Activated T-cell treated with anti-CD3 and anti-CD28 coated beads, Interleukin-2, amount 50 U/mL, for 24 hours (primary cell): Measurements from ENCODE around the gene DENND1A.
A peak's percentile ranks its signal among the peaks of the same experiment; 100 is the strongest.

Experiments used
- DNase-seq: peaks from one replicate; pipeline ENCODE4 v3.0.0-alpha.2; 2020
- H3K27ac Mint-ChIP-seq: 2 replicates; pipeline ENCODE4 v1.8.0; 2020; ENCODE audit warnings: mild to moderate bottlenecking, mixed read lengths
- H3K27me3 Mint-ChIP-seq: 2 replicates; pipeline ENCODE4 v1.8.0; 2020; ENCODE audit warnings: mixed read lengths
- H3K36me3 Mint-ChIP-seq: 2 replicates; pipeline ENCODE4 v1.8.0; 2020; ENCODE audit warnings: low read depth, mixed read lengths
- H3K4me1 Mint-ChIP-seq: 2 replicates; pipeline ENCODE4 v1.8.0; 2020; ENCODE audit warnings: low read depth, mixed read lengths
- H3K4me3 Mint-ChIP-seq: 2 replicates; pipeline ENCODE4 v1.8.0; 2020; ENCODE audit warnings: mild to moderate bottlenecking, moderate library complexity, mixed read lengths
- H3K9me3 Mint-ChIP-seq: 2 replicates; pipeline ENCODE4 v1.8.0; 2020; ENCODE audit warnings: mixed read lengths

The DENND1A gene

GRCh38 chr9:123814496-123814895 is 115.4 kb downstream of the DENND1A start:
- no peaks in the 10 kb centered on the region for H3K9me3 Mint-ChIP-seq

GRCh38 chr9:123812984-123813383 is 116.9 kb downstream of the DENND1A start:
- H3K4me1 Mint-ChIP-seq, result peaks cover 3% of the 10 kb centered on the region
- no peak overlapping the region for H3K4me3 Mint-ChIP-seq
- no peak overlapping the region for H3K27ac Mint-ChIP-seq
- H3K36me3 Mint-ChIP-seq, result no peaks in the 10 kb centered on the region
- H3K9me3 Mint-ChIP-seq, result no peaks in the 10 kb centered on the region
- no peaks in the 10 kb centered on the region for H3K27me3 Mint-ChIP-seq
- DNase-seq, result no peak

More at GRCh38 chr9:123814496-123814895, 115.4 kb downstream of the DENND1A start:
- DNase-seq, result no peak
- H3K27ac Mint-ChIP-seq, result no peak overlapping the region
- peaks cover 3% of the 10 kb centered on the region for H3K4me1 Mint-ChIP-seq
- peaks cover 4% of the 10 kb centered on the region for H3K36me3 Mint-ChIP-seq
- no peak overlapping the region for H3K4me3 Mint-ChIP-seq
- no peaks in the 10 kb centered on the region for H3K27me3 Mint-ChIP-seq

- H3K9me3 Mint-ChIP-seq, result no peaks in the 10 kb centered on the region
- DNase-seq, result no peak
- H3K4me1 Mint-ChIP-seq, result no peaks in the 10 kb centered on the region
- no peaks in the 10 kb centered on the region for H3K27me3 Mint-ChIP-seq
- no peak overlapping the region for H3K27ac Mint-ChIP-seq
- no peaks in the 10 kb centered on the region for H3K36me3 Mint-ChIP-seq
- H3K4me3 Mint-ChIP-seq, result no peak overlapping the region
Observed at GRCh38 chr9:123807251-123807650, 122.7 kb downstream of the DENND1A start.

GRCh38 chr9:123806829-123807228 is 123.1 kb downstream of the DENND1A start:
- no peak overlapping the region for H3K4me3 Mint-ChIP-seq
- DNase-seq, result no peak
- H3K9me3 Mint-ChIP-seq, result no peaks in the 10 kb centered on the region
- no peaks in the 10 kb centered on the region for H3K4me1 Mint-ChIP-seq
- H3K36me3 Mint-ChIP-seq, result no peaks in the 10 kb centered on the region
- no peak overlapping the region for H3K27ac Mint-ChIP-seq
- no peaks in the 10 kb centered on the region for H3K27me3 Mint-ChIP-seq

- H3K4me1 Mint-ChIP-seq, result peaks cover 16% of the 10 kb centered on the region
- no peaks in the 10 kb centered on the region for H3K9me3 Mint-ChIP-seq
- no peaks in the 10 kb centered on the region for H3K36me3 Mint-ChIP-seq
- no peak for DNase-seq
- H3K27ac Mint-ChIP-seq, result no peak overlapping the region
- no peak overlapping the region for H3K4me3 Mint-ChIP-seq
- H3K27me3 Mint-ChIP-seq, result no peaks in the 10 kb centered on the region
Observed at GRCh38 chr9:123798195-123798594, 131.7 kb downstream of the DENND1A start.

GRCh38 chr9:123796618-123797484 is 133.1 kb downstream of the DENND1A start:
- peaks cover 16% of the 10 kb centered on the region for H3K4me1 Mint-ChIP-seq
- H3K27ac Mint-ChIP-seq, result no peak overlapping the region
- DNase-seq, result no peak
- no peaks in the 10 kb centered on the region for H3K9me3 Mint-ChIP-seq
- H3K4me3 Mint-ChIP-seq, result peak overlapping the region; percentile 4
- H3K27me3 Mint-ChIP-seq, result no peaks in the 10 kb centered on the region
- H3K36me3 Mint-ChIP-seq, result peaks cover 7% of the 10 kb centered on the region

GRCh38 chr9:123796094-123796493 is 133.8 kb downstream of the DENND1A start:
- Mint-ChIP-seq H3K4me3 (no peak overlapping the region), H3K27me3 (no peaks in the 10 kb centered on the region), H3K27ac (no peak overlapping the region), H3K4me1 (peaks cover 16% of the 10 kb centered on the region), H3K9me3 (no peaks in the 10 kb centered on the region), H3K36me3 (peaks cover 7% of the 10 kb centered on the region)
- DNase-seq, result no peak

GRCh38 chr9:123795336-123795735 is 134.6 kb downstream of the DENND1A start:
- H3K4me1 Mint-ChIP-seq, result peaks cover 16% of the 10 kb centered on the region
- no peaks in the 10 kb centered on the region for H3K27me3 Mint-ChIP-seq
- H3K9me3 Mint-ChIP-seq, result no peaks in the 10 kb centered on the region
- DNase-seq, result no peak
- H3K36me3 Mint-ChIP-seq, result peaks cover 7% of the 10 kb centered on the region
- no peak overlapping the region for H3K4me3 Mint-ChIP-seq
- no peak overlapping the region for H3K27ac Mint-ChIP-seq

- H3K9me3 Mint-ChIP-seq, result no peaks in the 10 kb centered on the region
- peaks cover 12% of the 10 kb centered on the region for H3K4me1 Mint-ChIP-seq
- DNase-seq, result no peak
- peaks cover 9% of the 10 kb centered on the region for H3K36me3 Mint-ChIP-seq
- H3K27me3 Mint-ChIP-seq, result no peaks in the 10 kb centered on the region
- no peak overlapping the region for H3K27ac Mint-ChIP-seq
- H3K4me3 Mint-ChIP-seq, result no peak overlapping the region
Observed at GRCh38 chr9:123792501-123792900, 137.4 kb downstream of the DENND1A start.

GRCh38 chr9:123789554-123790292 is 140.2 kb downstream of the DENND1A start:
- Mint-ChIP-seq H3K4me3 (no peak overlapping the region), H3K27me3 (no peaks in the 10 kb centered on the region), H3K36me3 (peaks cover 9% of the 10 kb centered on the region), H3K27ac (no peak overlapping the region), H3K9me3 (no peaks in the 10 kb centered on the region), H3K4me1 (no peaks in the 10 kb centered on the region)
- DNase-seq, result no peak

- Mint-ChIP-seq H3K36me3 (peaks cover 8% of the 10 kb centered on the region), H3K4me1 (no peaks in the 10 kb centered on the region), H3K9me3 (no peaks in the 10 kb centered on the region), H3K4me3 (no peak overlapping the region), H3K27me3 (no peaks in the 10 kb centered on the region), H3K27ac (no peak overlapping the region)
- no peak for DNase-seq
Observed at GRCh38 chr9:123787416-123787815, 142.5 kb downstream of the DENND1A start.

- Mint-ChIP-seq H3K4me3 (no peak overlapping the region), H3K27me3 (no peaks in the 10 kb centered on the region), H3K36me3 (peaks cover 3% of the 10 kb centered on the region), H3K9me3 (no peaks in the 10 kb centered on the region), H3K4me1 (no peaks in the 10 kb centered on the region), H3K27ac (no peak overlapping the region)
- no peak for DNase-seq
Observed at GRCh38 chr9:123784518-123784917, 145.4 kb downstream of the DENND1A start.

- Mint-ChIP-seq H3K36me3 (peaks cover 2% of the 10 kb centered on the region), H3K27ac (no peak overlapping the region), H3K9me3 (no peaks in the 10 kb centered on the region), H3K4me1 (peaks cover 9% of the 10 kb centered on the region), H3K4me3 (no peak overlapping the region), H3K27me3 (no peaks in the 10 kb centered on the region)
- DNase-seq, result no peak
Observed at GRCh38 chr9:123778232-123778902, 151.6 kb downstream of the DENND1A start.

GRCh38 chr9:123776708-123777537 is 153.0 kb downstream of the DENND1A start:
- Mint-ChIP-seq H3K36me3 (no peaks in the 10 kb centered on the region), H3K9me3 (no peaks in the 10 kb centered on the region), H3K4me1 (peaks cover 9% of the 10 kb centered on the region), H3K27me3 (no peaks in the 10 kb centered on the region), H3K27ac (no peak overlapping the region), H3K4me3 (no peak overlapping the region)
- no peak for DNase-seq
